MCF 10A (cell line): Measurements from ENCODE around the gene DARS1. TPM values are rescaled to one million over a fixed set of nuclear protein-coding genes. Genes with fewer than 3 reads are reported as not detected.
"Not testable (repeated sequence)": the region's sequence is repeated elsewhere in the genome, so short reads cannot be mapped to it uniquely, and the experiment has no call there.

Source experiments
- BruUV-seq: library from RNA; stranded (reverse); fragments of 400-500 nt; replicated peaks from 2 replicates; lab custom pipeline; 2021; lab: Mats Ljungman, UMichigan
- CTCF ChIA-PET: fragments of 300-600 bp; sonication (Branson Sonifier 250); formaldehyde crosslinking; extraction: SDS; loops from one replicate; lab custom pipeline; 2021; ENCODE audit warnings: antibody characterized with exemption, inconsistent platforms; lab: Yijun Ruan, JAX
- POLR2A ChIA-PET: fragments of 300-600, 350-650 bp; sonication (Branson Sonifier 250); formaldehyde crosslinking; extraction: SDS; loops from one replicate; lab custom pipeline; 2020; ENCODE audit warnings: antibody characterized with exemption, inconsistent platforms; lab: Yijun Ruan, JAX
- DNase-seq: peaks from one replicate; pipeline ENCODE4 v3.0.0-alpha.2; 2018; ENCODE audit not compliant: unreplicated experiment
- H3K27ac Mint-ChIP-seq: one replicate; pipeline ENCODE4 v1.8.0; 2022; ENCODE audit warnings: mild to moderate bottlenecking, low read depth, mixed read lengths; ENCODE audit not compliant: unreplicated experiment
- H3K27me3 Mint-ChIP-seq: one replicate; pipeline ENCODE4 v1.8.0; 2022; ENCODE audit warnings: mixed read lengths; ENCODE audit not compliant: insufficient read depth, unreplicated experiment
- H3K36me3 Mint-ChIP-seq: one replicate; pipeline ENCODE4 v1.8.0; 2022; ENCODE audit warnings: mild to moderate bottlenecking, moderate library complexity, mixed read lengths; ENCODE audit not compliant: insufficient read depth, unreplicated experiment
- H3K4me1 Mint-ChIP-seq: one replicate; pipeline ENCODE4 v1.8.0; 2022; ENCODE audit warnings: mixed read lengths; ENCODE audit not compliant: insufficient read depth, unreplicated experiment
- H3K4me3 Mint-ChIP-seq: one replicate; pipeline ENCODE4 v1.8.0; 2022; ENCODE audit warnings: mild to moderate bottlenecking, moderate library complexity, mixed read lengths; ENCODE audit not compliant: unreplicated experiment
- H3K9me3 Mint-ChIP-seq: one replicate; pipeline ENCODE4 v1.8.0; 2022; ENCODE audit warnings: mixed read lengths; ENCODE audit not compliant: unreplicated experiment
- CTCF ChIP-seq: fragments of 200-600 bp; IDR thresholded peaks from one replicate; pipeline ENCODE4 v1.8.0; 2022; ENCODE audit warnings: antibody characterized with exemption, mild to moderate bottlenecking; ENCODE audit not compliant: unreplicated experiment
- intact Hi-C: fragments of 100-400 bp; cut with micrococcal nuclease; formaldehyde crosslinking; loops from 2 replicates; pipeline ENCODE4 v1.14.1; 2022
- total RNA-seq: library from RNA; stranded (reverse); gene quantifications from 2 replicates; pipeline ENCODE4 v1.2.3, GENCODE V29; 2022

Gene DARS1
- total RNA-seq, 1 experiment from 2014 or later, result 66.5 TPM

GRCh38 chr2:135975702-135976101 is 9.7 kb downstream of the DARS1 start:
- no peak for TF ChIP-seq CTCF
- Mint-ChIP-seq H3K4me1 (peaks cover 4% of the 10 kb centered on the region), H3K9me3 (no peaks in the 10 kb centered on the region), H3K36me3 (peaks cover 86% of the 10 kb centered on the region), H3K27ac (no peak overlapping the region), H3K4me3 (no peak overlapping the region), H3K27me3 (no peaks in the 10 kb centered on the region)
- intact Hi-C loops, result no loop called here
- DNase-seq, result no peak
- no TSS peak for BruUV-seq
- ChIA-PET POLR2A (interaction anchor here (1.0 to 1.8 kb wide), 2 partner anchors 10 to 25 kb away, joined by 4 to 6 read pairs; partner anchors contain the start of gene DARS1), CTCF (interaction anchor here (0.6 to 2.6 kb wide), 6 partner anchors 10 to 325 kb away, joined by 3 to 7 read pairs (median 4); no protein-coding TSS in a partner anchor)

- CTCF ChIA-PET, result no interaction called here
Observed at GRCh38 chr2:135974036-135974435, 11.4 kb downstream of the DARS1 start.

GRCh38 chr2:135969655-135970387 is 15.6 kb downstream of the DARS1 start:
- H3K4me3 Mint-ChIP-seq, result no peak overlapping the region
- no peaks in the 10 kb centered on the region for H3K9me3 Mint-ChIP-seq
- no TSS peak for BruUV-seq
- ChIA-PET CTCF (no interaction called here), POLR2A (interaction anchor here (0.7 to 0.9 kb wide), 3 partner anchors 9 to 464 kb away, joined by 3 read pairs; no protein-coding TSS in a partner anchor)
- TF ChIP-seq CTCF, result no peak
- intact Hi-C loops, result no loop called here
- H3K27me3 Mint-ChIP-seq, result no peaks in the 10 kb centered on the region
- H3K27ac Mint-ChIP-seq, result no peak overlapping the region
- no peaks in the 10 kb centered on the region for H3K4me1 Mint-ChIP-seq
- no peak for DNase-seq
- peaks cover 69% of the 10 kb centered on the region for H3K36me3 Mint-ChIP-seq

More at GRCh38 chr2:135974036-135974435, 11.4 kb downstream of the DARS1 start:
- no peaks in the 10 kb centered on the region for H3K27me3 Mint-ChIP-seq
- H3K27ac Mint-ChIP-seq, result no peak overlapping the region
- intact Hi-C loops, result no loop called here
- POLR2A ChIA-PET, result interaction anchor here (0.8 kb wide), 1 partner anchor 10 kb away, joined by 5 read pairs; no protein-coding TSS in a partner anchor
- H3K36me3 Mint-ChIP-seq, result peaks cover 79% of the 10 kb centered on the region
- H3K9me3 Mint-ChIP-seq, result no peaks in the 10 kb centered on the region
- no peaks in the 10 kb centered on the region for H3K4me1 Mint-ChIP-seq
- no peak for TF ChIP-seq CTCF
- no peak overlapping the region for H3K4me3 Mint-ChIP-seq
- BruUV-seq, result no TSS peak
- DNase-seq, result no peak

- no TSS peak for BruUV-seq
- POLR2A ChIA-PET, result interaction anchor here (1.4 to 3.5 kb wide), 3 partner anchors 10 to 18 kb away, joined by 4 to 12 read pairs (median 6); no protein-coding TSS in a partner anchor
- DNase-seq, result no peak
- no peaks in the 10 kb centered on the region for H3K27me3 Mint-ChIP-seq
- H3K36me3 Mint-ChIP-seq, result peaks cover 76% of the 10 kb centered on the region
- no peaks in the 10 kb centered on the region for H3K9me3 Mint-ChIP-seq
- no peak for TF ChIP-seq CTCF
- CTCF ChIA-PET, result interaction anchor here (0.6 to 1.4 kb wide), 3 partner anchors 10 to 413 kb away, joined by 3 to 6 read pairs (median 4); no protein-coding TSS in a partner anchor
- intact Hi-C loops, result no loop called here
- H3K4me3 Mint-ChIP-seq, result no peak overlapping the region
- H3K4me1 Mint-ChIP-seq, result peaks cover 8% of the 10 kb centered on the region
- H3K27ac Mint-ChIP-seq, result no peak overlapping the region
Observed at GRCh38 chr2:135965756-135966155, 19.7 kb downstream of the DARS1 start.

GRCh38 chr2:135964404-135964803 is 21.0 kb downstream of the DARS1 start:
- H3K36me3 Mint-ChIP-seq, result peaks cover 81% of the 10 kb centered on the region
- H3K27me3 Mint-ChIP-seq, BruUV-seq, intact Hi-C loops, H3K4me1 Mint-ChIP-seq, H3K9me3 Mint-ChIP-seq, DNase-seq, H3K4me3 Mint-ChIP-seq: not testable (repeated sequence)
- ChIA-PET CTCF (interaction anchor here (0.6 to 1.8 kb wide), 4 partner anchors 11 to 910 kb away, joined by 3 to 5 read pairs (median 3); no protein-coding TSS in a partner anchor), POLR2A (interaction anchor here (2.1 kb wide), 1 partner anchor 16 kb away, joined by 15 read pairs; no protein-coding TSS in a partner anchor)
- H3K27ac Mint-ChIP-seq, result peak overlapping the region; percentile 63
